Osteoblast (primary cell): ENCODE measurements around the gene RIBC2. TPM values are rescaled to one million over a fixed set of nuclear protein-coding genes. Genes with fewer than 3 reads are reported as not detected.
A peak's percentile ranks its signal among the peaks of the same experiment; 100 is the strongest.

Experiments used
- DNase-seq: peaks from one replicate; pipeline ENCODE4 v3.0.0; 2011; ENCODE audit warnings: low spot score, mixed read lengths; ENCODE audit not compliant: insufficient read length; ENCODE audit errors: missing footprints
- H2AFZ ChIP-seq: 2 replicates; pipeline ENCODE4 v1.6.0; 2011; ENCODE audit warnings: mild to moderate bottlenecking, low read length
- H3K27ac ChIP-seq: 2 replicates; pipeline ENCODE4 v1.5.1; 2011; ENCODE audit warnings: mild to moderate bottlenecking, low read depth, low read length, moderate library complexity
- H3K27me3 ChIP-seq: 2 replicates; pipeline ENCODE4 v1.6.0; 2012; ENCODE audit warnings: mild to moderate bottlenecking, control low read depth, inconsistent platforms, low read length, moderate library complexity; ENCODE audit not compliant: insufficient read depth
- H3K36me3 ChIP-seq: 2 replicates; pipeline ENCODE4 v1.5.1; 2011; ENCODE audit warnings: mild to moderate bottlenecking, low read length, control low read depth, moderate library complexity; ENCODE audit not compliant: insufficient read depth
- H3K4me1 ChIP-seq: 2 replicates; pipeline ENCODE4 v1.5.1; 2011; ENCODE audit warnings: mild to moderate bottlenecking, low read length, control low read depth, moderate library complexity; ENCODE audit not compliant: insufficient read depth
- H3K4me2 ChIP-seq: 2 replicates; pipeline ENCODE4 v1.6.0; 2011; ENCODE audit warnings: mild to moderate bottlenecking, low read length; ENCODE audit not compliant: insufficient read depth
- H3K4me3 ChIP-seq: fragments of 200-600 bp; sonication (generic); 3 replicates; pipeline ENCODE4 v1.5.1; 2012; ENCODE audit warnings: mild to moderate bottlenecking, low read length, inconsistent platforms; ENCODE audit not compliant: insufficient read depth
- H3K79me2 ChIP-seq: 2 replicates; pipeline ENCODE4 v1.6.0; 2012; ENCODE audit warnings: mild to moderate bottlenecking, low read length, control low read depth, inconsistent platforms; ENCODE audit not compliant: insufficient read depth
- H3K9me3 ChIP-seq: 2 replicates; pipeline ENCODE4 v1.5.1; 2011; ENCODE audit warnings: low read depth, low read length, control low read depth
- H4K20me1 ChIP-seq: 2 replicates; pipeline ENCODE4 v1.6.0; 2012; ENCODE audit warnings: mild to moderate bottlenecking, low read length, control low read depth; ENCODE audit not compliant: insufficient read depth
- CTCF ChIP-seq: IDR thresholded peaks from 2 replicates; pipeline ENCODE4 v1.5.1; 2011; ENCODE audit warnings: mild to moderate bottlenecking, low read depth, low read length, moderate library complexity; ENCODE audit errors: extremely low read depth
- total RNA-seq: library from RNA; depleted of rRNA; stranded (reverse); fragments of >200 nt; gene quantifications from 2 replicates; pipeline ENCODE4 v1.2.3, GENCODE V29; 2012

Gene RIBC2
- total RNA-seq, 1 donor: not detected

GRCh38 chr22:45465633-45466032, 52.1 kb downstream of the RIBC2 start:
- H3K27me3 ChIP-seq: no peaks in the 10 kb centered on the region
- H3K79me2 ChIP-seq: no peaks in the 10 kb centered on the region
- peaks cover 3% of the 10 kb centered on the region for H3K9me3 ChIP-seq
- no peak overlapping the region for H3K4me2 ChIP-seq
- DNase-seq: no peak
- H3K36me3 ChIP-seq: no peaks in the 10 kb centered on the region
- H4K20me1 ChIP-seq: no peaks in the 10 kb centered on the region
- H2AFZ ChIP-seq: no peak overlapping the region
- no peak overlapping the region for H3K4me3 ChIP-seq
- no peak for TF ChIP-seq CTCF
- peaks cover 21% of the 10 kb centered on the region for H3K4me1 ChIP-seq
- no peak overlapping the region for H3K27ac ChIP-seq

- Histone ChIP-seq H3K4me2 (peak overlapping the region; percentile 62), H3K27me3 (no peaks in the 10 kb centered on the region), H3K4me3 (peak overlapping the region; percentile 24), H3K36me3 (no peaks in the 10 kb centered on the region), H2AFZ (no peak overlapping the region), H3K79me2 (no peaks in the 10 kb centered on the region), H3K9me3 (peaks cover 3% of the 10 kb centered on the region), H3K4me1 (peaks cover 23% of the 10 kb centered on the region), H4K20me1 (no peaks in the 10 kb centered on the region), H3K27ac (peak overlapping the region; percentile 55)
- DNase-seq: peak; percentile 81
- no peak for TF ChIP-seq CTCF
These were observed 55.4 kb downstream of the RIBC2 start for GRCh38 chr22:45468872-45469271.

GRCh38 chr22:45469281-45470073, 56.0 kb downstream of the RIBC2 start:
- Histone ChIP-seq H3K4me3 (peak overlapping the region; percentile 24), H2AFZ (peak overlapping the region; percentile 78), H3K36me3 (no peaks in the 10 kb centered on the region), H3K9me3 (peaks cover 3% of the 10 kb centered on the region), H3K27ac (peak overlapping the region; percentile 55), H3K4me2 (peak overlapping the region; percentile 62), H3K79me2 (no peaks in the 10 kb centered on the region), H4K20me1 (no peaks in the 10 kb centered on the region), H3K27me3 (no peaks in the 10 kb centered on the region), H3K4me1 (peaks cover 23% of the 10 kb centered on the region)
- TF ChIP-seq CTCF: no peak
- no peak for DNase-seq

GRCh38 chr22:45470871-45471270, 57.4 kb downstream of the RIBC2 start:
- H3K27me3 ChIP-seq: no peaks in the 10 kb centered on the region
- no peak for DNase-seq
- H2AFZ ChIP-seq: no peak overlapping the region
- H3K4me1 ChIP-seq: peaks cover 27% of the 10 kb centered on the region
- peaks cover 3% of the 10 kb centered on the region for H3K9me3 ChIP-seq
- no peaks in the 10 kb centered on the region for H4K20me1 ChIP-seq
- H3K27ac ChIP-seq: no peak overlapping the region
- H3K79me2 ChIP-seq: no peaks in the 10 kb centered on the region
- H3K36me3 ChIP-seq: no peaks in the 10 kb centered on the region
- H3K4me3 ChIP-seq: no peak overlapping the region
- H3K4me2 ChIP-seq: no peak overlapping the region
- TF ChIP-seq CTCF: no peak
